ENCODE measurements around the gene PLPP3. TPM values are rescaled to one million over a fixed set of nuclear protein-coding genes. Genes with fewer than 3 reads are reported as not detected.

The PLPP3 gene
- total RNA-seq, 4 donors from 2014 or later = 29.0 to 80.0 (median 39.4) TPM

- H3K27ac ChIP-seq = no peak overlapping the region
- 88% methylated on average over 1 of the region's 1 CpG for WGBS
These were observed 96.3 kb downstream of the PLPP3 start for GRCh38 chr1:56483104-56483503.

DNA sequence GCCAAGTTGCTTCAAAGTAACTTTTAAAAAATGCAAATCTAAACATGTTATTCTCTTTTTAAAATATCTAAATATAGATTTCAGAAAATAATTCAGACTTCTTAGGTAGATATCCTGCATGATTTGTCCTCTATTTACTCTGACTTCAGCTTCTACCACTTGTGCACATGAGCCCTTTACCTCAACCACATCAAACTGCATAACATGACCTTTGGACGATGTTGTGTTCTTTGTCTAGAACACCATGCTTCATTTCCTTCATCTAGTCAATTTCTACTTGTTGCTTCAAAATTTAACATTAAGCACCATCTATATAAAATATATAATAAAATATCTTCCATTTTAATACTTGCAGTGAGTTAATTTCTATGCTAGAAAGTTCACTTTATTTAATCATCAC is 96.9 kb downstream of the PLPP3 start:
- DNase-seq (ENCODE audit: low spot score in 2 of 2) = no peak
- Histone ChIP-seq H3K36me3 (no peaks in the 10 kb centered on the region), H3K27ac (no peak overlapping the region), H3K9me3 (no peaks in the 10 kb centered on the region), H3K4me3 (no peak overlapping the region), H3K27me3 (no peaks in the 10 kb centered on the region), H3K4me1 (peaks cover 8% of the 10 kb centered on the region)
- 91% methylated on average over 1 of the region's 1 CpG for WGBS
- TF ChIP-seq POLR2A (IDR thresholded peaks at IDR 0.05) (no peak), CTCF (IDR thresholded peaks at IDR 0.05) (no peak), POLR2AphosphoS5 (IDR thresholded peaks at IDR 0.05) (no peak), EP300 (IDR thresholded peaks at IDR 0.05) (no peak)

More at GRCh38 chr1:56483104-56483503, 96.3 kb downstream of the PLPP3 start:
- no peak for TF ChIP-seq POLR2A (IDR thresholded peaks at IDR 0.05)
- TF ChIP-seq CTCF (IDR thresholded peaks at IDR 0.05) = no peak
- TF ChIP-seq POLR2AphosphoS5 (IDR thresholded peaks at IDR 0.05) = no peak
- no peak for TF ChIP-seq EP300 (IDR thresholded peaks at IDR 0.05)
- DNase-seq (ENCODE audit: low spot score in 2 of 2) = no peak
- no peaks in the 10 kb centered on the region for H3K9me3 ChIP-seq
- H3K27me3 ChIP-seq = no peaks in the 10 kb centered on the region
- H3K36me3 ChIP-seq = no peaks in the 10 kb centered on the region
- peaks cover 5% of the 10 kb centered on the region for H3K4me1 ChIP-seq
- H3K4me3 ChIP-seq = no peak overlapping the region

GRCh38 chr1:56481140-56481694 is 98.1 kb downstream of the PLPP3 start:
- TF ChIP-seq EP300 (IDR thresholded peaks at IDR 0.05) = no peak
- TF ChIP-seq CTCF (IDR thresholded peaks at IDR 0.05) = no peak
- no peak for TF ChIP-seq POLR2AphosphoS5 (IDR thresholded peaks at IDR 0.05)
- TF ChIP-seq POLR2A (IDR thresholded peaks at IDR 0.05) = no peak
- Histone ChIP-seq H3K27ac (no peak overlapping the region), H3K4me3 (no peak overlapping the region), H3K4me1 (peaks cover 14% of the 10 kb centered on the region), H3K36me3 (no peaks in the 10 kb centered on the region), H3K9me3 (no peaks in the 10 kb centered on the region), H3K27me3 (no peaks in the 10 kb centered on the region)
- no peak for DNase-seq (ENCODE audit: low spot score in 2 of 2)

DNA sequence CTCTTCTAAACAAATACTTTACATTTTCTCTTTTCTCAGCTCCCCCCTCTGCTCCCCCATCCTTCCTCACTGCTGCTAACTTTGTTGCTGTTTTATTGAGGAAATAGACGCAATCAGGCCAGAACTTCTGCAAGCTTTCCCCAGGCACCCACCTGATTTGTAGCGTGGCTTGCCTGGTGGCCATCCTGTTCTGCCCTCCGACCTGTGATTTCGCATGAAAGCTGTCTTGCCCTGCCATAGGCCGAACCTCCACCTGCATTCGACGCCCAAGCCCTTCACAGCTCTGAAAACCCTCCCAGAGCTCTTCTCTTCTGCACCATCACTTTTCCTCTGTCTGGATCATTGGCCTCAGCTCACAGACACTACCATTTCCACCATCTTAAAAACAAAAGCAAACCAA is 100.6 kb downstream of the PLPP3 start:
- WGBS = 94% methylated on average over 7 of the region's 7 CpGs
- Histone ChIP-seq H3K9me3 (no peaks in the 10 kb centered on the region), H3K27ac (no peak overlapping the region), H3K27me3 (no peaks in the 10 kb centered on the region), H3K4me3 (no peak overlapping the region), H3K4me1 (peaks cover 23% of the 10 kb centered on the region), H3K36me3 (no peaks in the 10 kb centered on the region)
- DNase-seq (ENCODE audit: low spot score in 2 of 2) = no peak
- no peak for TF ChIP-seq POLR2AphosphoS5 (IDR thresholded peaks at IDR 0.05)
- no peak for TF ChIP-seq CTCF (IDR thresholded peaks at IDR 0.05)
- no peak for TF ChIP-seq EP300 (IDR thresholded peaks at IDR 0.05)
- no peak for TF ChIP-seq POLR2A (IDR thresholded peaks at IDR 0.05)

DNA sequence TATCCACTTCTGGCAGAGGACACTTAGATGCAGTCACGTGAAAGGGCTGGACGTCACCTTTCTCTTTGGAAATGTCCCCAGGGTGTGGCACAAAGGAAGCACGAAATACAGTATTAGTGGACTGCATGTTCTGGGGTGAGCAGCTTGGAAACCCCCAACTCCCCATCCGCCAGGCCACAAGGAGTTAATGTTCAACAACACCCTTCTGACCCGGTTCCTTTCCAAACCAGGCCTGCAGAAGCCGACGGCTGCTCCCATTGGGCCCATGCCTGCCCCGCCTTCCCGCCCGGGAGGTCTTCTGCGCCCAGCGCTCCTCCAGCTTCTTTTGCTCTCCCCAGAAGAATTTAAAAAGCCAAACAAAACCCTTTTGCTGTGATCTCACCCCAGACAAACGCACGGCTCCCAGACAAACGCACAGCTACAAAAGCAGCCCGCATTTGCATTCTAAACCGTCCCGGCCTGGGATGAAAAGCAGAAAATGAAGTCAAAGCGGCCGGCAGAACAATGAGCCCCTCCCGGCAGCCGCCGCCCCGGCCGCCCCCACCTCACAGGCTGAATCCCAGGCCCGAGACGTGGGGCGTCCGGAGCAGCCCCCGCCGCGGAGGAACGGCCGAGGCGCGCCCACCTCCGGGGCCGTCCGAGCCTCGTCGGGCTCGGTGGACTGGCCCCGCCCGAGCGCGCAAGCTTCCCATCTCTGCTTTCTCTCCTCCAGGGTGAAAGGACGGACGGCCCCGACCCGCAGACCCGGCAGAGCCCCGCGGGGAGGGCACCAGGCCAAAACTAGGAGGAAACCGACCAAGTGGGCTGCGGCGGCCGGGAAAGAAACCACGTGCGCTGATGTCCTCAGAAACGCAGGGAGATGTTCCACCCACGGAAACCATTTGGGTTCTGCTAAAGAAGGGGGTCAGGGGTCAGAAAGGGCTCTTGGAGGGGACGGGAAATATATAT is 101.9 kb downstream of the PLPP3 start:
- peak overlapping the region; percentile 59 for H3K4me3 ChIP-seq
- H3K27ac ChIP-seq = peak overlapping the region; percentile 87
- peaks cover 31% of the 10 kb centered on the region for H3K4me1 ChIP-seq
- TF ChIP-seq POLR2AphosphoS5 (IDR thresholded peaks at IDR 0.05) (no peak), POLR2A (IDR thresholded peaks at IDR 0.05) (peak in 1 of 2 donors; percentile 15)
- WGBS = 4% methylated on average over 56 of the region's 62 CpGs
- DNase-seq (ENCODE audit: low spot score in 2 of 2) = peak; percentile 69 to 82
- H3K27me3 ChIP-seq = no peaks in the 10 kb centered on the region
- H3K9me3 ChIP-seq = no peaks in the 10 kb centered on the region
- no peaks in the 10 kb centered on the region for H3K36me3 ChIP-seq

Measured in suprapubic skin (tissue), 4 donors.